ENCODE results near the gene WDR82. TPM values are rescaled to one million over a fixed set of nuclear protein-coding genes. Genes with fewer than 3 reads are reported as not detected.

The WDR82 gene
- total RNA-seq, 6 donors from 2014 or later, result 23.0 to 63.6 (median 46.8) TPM

- no peaks in the 10 kb centered on the region for H3K36me3 ChIP-seq
Measured at GRCh38 chr3:52319921-52320595, 41.6 kb upstream of the WDR82 start.

DNA sequence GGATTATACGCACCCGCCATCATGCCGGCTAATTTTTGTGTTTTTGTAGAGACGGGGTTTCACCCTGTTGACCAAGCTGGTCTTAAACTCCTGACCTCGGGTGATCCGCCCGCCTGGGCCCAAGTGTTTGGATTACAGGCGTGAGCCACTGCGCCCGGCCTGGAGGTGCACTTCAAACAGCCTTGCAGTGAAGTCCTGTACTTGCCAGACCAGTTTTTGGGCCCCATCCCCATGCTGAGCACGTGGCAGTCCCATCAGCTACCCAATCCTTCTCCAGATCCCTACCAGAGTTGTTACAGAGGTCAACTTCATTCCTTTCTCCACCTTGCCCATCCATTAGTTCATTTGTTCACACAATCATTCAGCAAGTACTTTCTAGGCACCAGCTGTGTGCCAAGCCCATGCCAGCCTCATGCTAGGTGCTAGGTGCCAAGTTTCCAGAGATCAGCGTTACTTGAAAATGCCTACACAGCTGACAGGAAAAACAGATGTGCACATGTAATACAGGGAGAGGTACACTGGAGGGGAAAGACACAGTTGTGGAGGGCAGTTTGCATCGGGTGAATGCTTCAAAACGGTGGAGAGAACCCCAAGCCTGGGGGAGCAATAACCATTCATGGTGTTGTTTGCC lies 39.9 kb upstream of the WDR82 start:
- 43 to 56% methylated on average over 4 to 14 of the region's 14 CpGs for WGBS, 2 donors

More at GRCh38 chr3:52319921-52320595, 41.6 kb upstream of the WDR82 start:
- H3K9me3 ChIP-seq, result no peaks in the 10 kb centered on the region
- no peak overlapping the region for H3K4me3 ChIP-seq
- DNase-seq (peak in 1 of 2 donors; percentile 50), ATAC-seq (ENCODE audit: low FRiP score in 2 of 2) (no peak)
- TF ChIP-seq POLR2AphosphoS5 (IDR thresholded peaks at IDR 0.05) (no peak), EP300 (IDR thresholded peaks at IDR 0.05) (no peak), POLR2A (IDR thresholded peaks at IDR 0.05) (no peak)
- TF ChIP-seq, protein P1, sequence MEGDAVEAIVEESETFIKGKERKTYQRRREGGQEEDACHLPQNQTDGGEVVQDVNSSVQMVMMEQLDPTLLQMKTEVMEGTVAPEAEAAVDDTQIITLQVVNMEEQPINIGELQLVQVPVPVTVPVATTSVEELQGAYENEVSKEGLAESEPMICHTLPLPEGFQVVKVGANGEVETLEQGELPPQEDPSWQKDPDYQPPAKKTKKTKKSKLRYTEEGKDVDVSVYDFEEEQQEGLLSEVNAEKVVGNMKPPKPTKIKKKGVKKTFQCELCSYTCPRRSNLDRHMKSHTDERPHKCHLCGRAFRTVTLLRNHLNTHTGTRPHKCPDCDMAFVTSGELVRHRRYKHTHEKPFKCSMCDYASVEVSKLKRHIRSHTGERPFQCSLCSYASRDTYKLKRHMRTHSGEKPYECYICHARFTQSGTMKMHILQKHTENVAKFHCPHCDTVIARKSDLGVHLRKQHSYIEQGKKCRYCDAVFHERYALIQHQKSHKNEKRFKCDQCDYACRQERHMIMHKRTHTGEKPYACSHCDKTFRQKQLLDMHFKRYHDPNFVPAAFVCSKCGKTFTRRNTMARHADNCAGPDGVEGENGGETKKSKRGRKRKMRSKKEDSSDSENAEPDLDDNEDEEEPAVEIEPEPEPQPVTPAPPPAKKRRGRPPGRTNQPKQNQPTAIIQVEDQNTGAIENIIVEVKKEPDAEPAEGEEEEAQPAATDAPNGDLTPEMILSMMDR (IDR thresholded peaks at IDR 0.05), result no peak
- H3K27me3 ChIP-seq, result no peaks in the 10 kb centered on the region
- WGBS, 2 donors, result 81 to 86% methylated on average over 10 of the region's 10 CpGs
- no peak overlapping the region for H3K27ac ChIP-seq
- H3K4me1 ChIP-seq, result peaks cover 10 to 17% (median 13%) of the 10 kb centered on the region in 4 donors

GRCh38 chr3:52317208-52318000 lies 39.0 kb upstream of the WDR82 start:
- ATAC-seq (ENCODE audit: low FRiP score in 2 of 2) (peak; percentile 82 to 88), DNase-seq (peak; percentile 81 to 94)
- H3K27ac ChIP-seq, result peak overlapping the region in 3 of 4 donors; percentile 12 to 50 (median 34)
- H3K4me3 ChIP-seq, result peak overlapping the region; percentile 14 to 50 (median 34)
- peaks cover 19 to 31% (median 22%) of the 10 kb centered on the region in 4 donors for H3K4me1 ChIP-seq
- H3K9me3 ChIP-seq, result no peaks in the 10 kb centered on the region
- H3K36me3 ChIP-seq, result no peaks in the 10 kb centered on the region
- no peaks in the 10 kb centered on the region for H3K27me3 ChIP-seq
- 5 to 34% methylated on average over 27 to 42 of the region's 45 CpGs for WGBS, 2 donors
- TF ChIP-seq POLR2A (IDR thresholded peaks at IDR 0.05) (no peak), POLR2AphosphoS5 (IDR thresholded peaks at IDR 0.05) (peak in 1 of 2 donors; percentile 16), EP300 (IDR thresholded peaks at IDR 0.05) (no peak)
- TF ChIP-seq, protein P1 (IDR thresholded peaks at IDR 0.05), result no peak

More for the DNA sequence above, 39.9 kb upstream of the WDR82 start:
- Histone ChIP-seq H3K27ac (peak overlapping the region in 1 of 4 donors; percentile 50), H3K4me3 (peak overlapping the region in 3 of 4 donors; percentile 29 to 50 (median 39)), H3K27me3 (no peaks in the 10 kb centered on the region), H3K4me1 (peaks cover 16 to 30% (median 21%) of the 10 kb centered on the region in 4 donors), H3K36me3 (no peaks in the 10 kb centered on the region), H3K9me3 (no peaks in the 10 kb centered on the region)
- peak; percentile 64 to 77 for DNase-seq
- peak; percentile 34 to 77 for ATAC-seq (ENCODE audit: low FRiP score in 2 of 2)
- TF ChIP-seq, protein P1 (IDR thresholded peaks at IDR 0.05), result no peak
- TF ChIP-seq POLR2AphosphoS5 (IDR thresholded peaks at IDR 0.05) (peak in 1 of 2 donors; percentile 7), EP300 (IDR thresholded peaks at IDR 0.05) (no peak)

DNA sequence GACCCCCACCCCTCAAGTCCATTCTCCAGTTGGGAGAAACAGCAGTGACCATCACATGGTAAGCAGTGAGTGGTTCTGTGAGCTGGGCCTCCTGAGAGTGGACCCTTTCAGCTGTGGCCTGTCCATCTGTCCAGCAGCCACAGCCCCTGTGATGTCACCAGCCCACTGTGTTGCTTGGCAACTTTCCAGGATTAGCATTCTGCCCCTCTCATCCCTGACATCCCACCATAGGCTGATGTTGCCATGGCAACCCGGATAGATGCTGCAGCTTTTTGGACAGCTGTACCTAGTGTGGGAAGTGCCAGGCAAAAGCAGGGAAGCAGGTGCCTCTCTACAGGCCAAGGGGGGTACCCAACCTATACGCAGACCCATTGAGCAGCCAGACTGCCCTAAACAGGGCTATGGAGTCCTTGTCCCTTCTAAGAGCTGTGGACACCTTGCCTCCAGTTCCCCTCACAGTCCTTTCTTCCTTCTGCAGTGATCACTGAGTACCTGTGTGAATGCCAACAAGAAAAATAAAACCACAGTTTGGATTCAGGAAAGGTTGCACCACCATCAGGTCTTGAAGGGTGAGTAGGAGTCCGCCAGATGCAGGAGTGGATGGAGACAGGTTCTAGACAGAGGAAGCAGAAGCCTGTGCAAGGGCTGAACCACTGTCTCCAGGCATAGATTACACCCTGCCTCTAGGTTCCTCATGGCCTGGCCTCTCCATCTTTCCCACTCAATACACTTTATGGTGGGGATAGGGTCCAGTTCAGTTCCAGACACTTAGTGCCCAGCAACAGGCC lies 37.7 kb upstream of the WDR82 start, which contains the start of gene DNAH1:
Gene DNAH1, plus strand, starts transcription at position 343 of the 788 bp plus-strand sequence. CDS start 6,124 bp downstream, outside the sequence.
- H3K4me3 ChIP-seq, result peak within 1 kb of the TSS in 3 of 4 donors; percentile 29 to 50 (median 39)

More for the DNA sequence above, 37.7 kb upstream of the WDR82 start, which contains the start of gene DNAH1:
- H3K36me3 ChIP-seq, result no peaks in the 10 kb centered on the region
- H3K27ac ChIP-seq, result peak within 1 kb of the TSS in 3 of 4 donors; percentile 12 to 50 (median 34)
- TF ChIP-seq POLR2AphosphoS5 (IDR thresholded peaks at IDR 0.05) (no peak), POLR2A (IDR thresholded peaks at IDR 0.05) (no peak), EP300 (IDR thresholded peaks at IDR 0.05) (no peak)
- TF ChIP-seq, protein P1 (IDR thresholded peaks at IDR 0.05), result no peak
- no peak for DNase-seq
- ATAC-seq (ENCODE audit: low FRiP score in 2 of 2), result no peak
- no peaks in the 10 kb centered on the region for H3K27me3 ChIP-seq
- no peaks in the 10 kb centered on the region for H3K9me3 ChIP-seq
- WGBS, 2 donors, result 94 to 95% methylated on average over 1 to 3 of the region's 3 CpGs
- peaks cover 19 to 31% (median 22%) of the 10 kb centered on the region in 4 donors for H3K4me1 ChIP-seq

Measured in upper lobe of left lung (tissue), 6 donors.